NB4 (cell line): ENCODE measurements around the gene PSMA8.

Experiments used
- MYC ChIP-seq: IDR thresholded peaks from 2 replicates; pipeline ENCODE4 v1.6.1; 2011; ENCODE audit warnings: low read depth, low read length
- POLR2A ChIP-seq: IDR thresholded peaks from 2 replicates; pipeline ENCODE4 v1.6.1; 2011; ENCODE audit warnings: mild to moderate bottlenecking; ENCODE audit not compliant: insufficient read length; ENCODE audit errors: extremely low read depth
- TF ChIP-seq, protein P1 (sequence below): IDR thresholded peaks from one replicate; pipeline ENCODE4 v1.5.1; 2012; ENCODE audit warnings: low read depth, low read length
- TF ChIP-seq, protein P2 (sequence below): IDR thresholded peaks from 2 replicates; pipeline ENCODE4 v1.6.1; 2011; ENCODE audit warnings: low read depth, low read length

DNA sequence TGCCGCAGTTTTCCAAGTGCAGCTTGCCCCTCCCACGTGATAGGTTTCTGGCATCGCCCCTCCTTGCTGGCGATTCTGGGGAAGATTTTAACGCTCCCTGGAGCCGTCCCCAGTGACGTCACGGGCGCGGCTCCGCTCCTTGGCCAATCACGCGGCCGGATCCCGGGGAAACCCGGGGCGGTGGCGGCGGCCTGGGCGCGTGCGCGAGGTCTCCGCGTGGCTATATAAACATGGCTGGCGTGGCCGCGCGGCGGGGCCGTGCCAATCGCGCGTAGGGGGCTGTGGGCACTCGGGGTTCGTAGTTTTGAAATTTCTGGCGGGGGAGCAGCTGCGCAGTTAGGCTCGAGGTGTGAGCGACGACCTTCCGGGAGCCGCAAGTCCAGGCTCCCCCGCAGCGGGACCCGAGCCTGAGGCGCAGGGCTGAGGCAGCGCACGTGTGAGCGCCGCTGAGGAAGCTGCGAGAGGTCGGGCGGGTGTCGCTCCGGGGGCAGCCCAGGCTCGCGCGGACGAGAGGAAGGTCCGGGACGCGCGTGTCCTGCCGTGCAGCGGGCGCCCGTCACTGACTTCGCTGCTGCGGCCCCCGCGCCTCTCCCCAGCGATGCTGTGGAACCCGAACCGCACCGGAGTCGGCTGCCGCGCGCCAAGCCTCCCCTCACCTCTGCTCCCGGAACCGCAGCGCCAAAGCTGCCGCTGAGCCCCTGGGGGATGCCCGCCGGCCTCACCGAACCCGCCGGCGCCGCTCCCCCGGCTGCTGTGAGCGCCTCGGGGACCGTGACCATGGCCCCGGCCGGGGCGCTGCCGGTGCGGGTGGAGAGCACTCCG, 92.8 kb downstream of the PSMA8 start, which contains the start of gene TAF4B:
- TF ChIP-seq, protein P1, sequence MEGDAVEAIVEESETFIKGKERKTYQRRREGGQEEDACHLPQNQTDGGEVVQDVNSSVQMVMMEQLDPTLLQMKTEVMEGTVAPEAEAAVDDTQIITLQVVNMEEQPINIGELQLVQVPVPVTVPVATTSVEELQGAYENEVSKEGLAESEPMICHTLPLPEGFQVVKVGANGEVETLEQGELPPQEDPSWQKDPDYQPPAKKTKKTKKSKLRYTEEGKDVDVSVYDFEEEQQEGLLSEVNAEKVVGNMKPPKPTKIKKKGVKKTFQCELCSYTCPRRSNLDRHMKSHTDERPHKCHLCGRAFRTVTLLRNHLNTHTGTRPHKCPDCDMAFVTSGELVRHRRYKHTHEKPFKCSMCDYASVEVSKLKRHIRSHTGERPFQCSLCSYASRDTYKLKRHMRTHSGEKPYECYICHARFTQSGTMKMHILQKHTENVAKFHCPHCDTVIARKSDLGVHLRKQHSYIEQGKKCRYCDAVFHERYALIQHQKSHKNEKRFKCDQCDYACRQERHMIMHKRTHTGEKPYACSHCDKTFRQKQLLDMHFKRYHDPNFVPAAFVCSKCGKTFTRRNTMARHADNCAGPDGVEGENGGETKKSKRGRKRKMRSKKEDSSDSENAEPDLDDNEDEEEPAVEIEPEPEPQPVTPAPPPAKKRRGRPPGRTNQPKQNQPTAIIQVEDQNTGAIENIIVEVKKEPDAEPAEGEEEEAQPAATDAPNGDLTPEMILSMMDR, result no peak
- peak; percentile 46 for TF ChIP-seq POLR2A
- TF ChIP-seq, protein P2, sequence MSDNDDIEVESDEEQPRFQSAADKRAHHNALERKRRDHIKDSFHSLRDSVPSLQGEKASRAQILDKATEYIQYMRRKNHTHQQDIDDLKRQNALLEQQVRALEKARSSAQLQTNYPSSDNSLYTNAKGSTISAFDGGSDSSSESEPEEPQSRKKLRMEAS, result peak; percentile 86
- peak; percentile 93 for TF ChIP-seq MYC
